ENCODE data around the gene MSANTD7. TPM values are rescaled to one million over a fixed set of nuclear protein-coding genes. Genes with fewer than 3 reads are reported as not detected.
"Not testable (repeated sequence)": the region's sequence is repeated elsewhere in the genome, so short reads cannot be mapped to it uniquely, and the experiment has no call there.

The MSANTD7 gene
- polyA plus RNA-seq (2013, experiment 1 of 2; ENCODE audit: insufficient read length): 8.1 TPM
- polyA plus RNA-seq (2013, experiment 2 of 2; ENCODE audit: insufficient read length): 8.5 TPM

GRCh38 chr10:14837757-14838581 lies at the start of gene MSANTD7, which contains the start of the genes CDNF and HSPA14:
Gene MSANTD7, plus strand, starts transcription at chr10:14838306. Its CDS starts 3,979 bp downstream, at chr10:14842285.
Gene CDNF, minus strand, starts transcription at chr10:14838037. Its CDS starts 91 bp downstream, at chr10:14837946.
Gene HSPA14, plus strand, starts transcription at chr10:14838306. Its CDS starts 97 bp downstream, at chr10:14838403.
- peak; percentile 99 for DNase-seq

GRCh38 chr10:14798636-14799035 lies 39.5 kb upstream of the MSANTD7 start:
- DNase-seq: no peak

- DNase-seq: no peak
Observed at GRCh38 chr10:14800397-14800796, 37.7 kb upstream of the MSANTD7 start.

GRCh38 chr10:14801723-14802122 lies 36.4 kb upstream of the MSANTD7 start:
- DNase-seq: no peak

GRCh38 chr10:14803827-14804226 lies 34.3 kb upstream of the MSANTD7 start:
- no peak for DNase-seq

- DNase-seq: no peak
Observed at GRCh38 chr10:14806318-14806717, 31.8 kb upstream of the MSANTD7 start.

- DNase-seq: no peak
Observed at GRCh38 chr10:14810969-14811953, 26.8 kb upstream of the MSANTD7 start.

- DNase-seq: peak; percentile 19
Observed at GRCh38 chr10:14812271-14812670, 25.8 kb upstream of the MSANTD7 start.

- DNase-seq: no peak
Observed at GRCh38 chr10:14815681-14816080, 22.4 kb upstream of the MSANTD7 start.

GRCh38 chr10:14816717-14817116 lies 21.4 kb upstream of the MSANTD7 start:
- not testable (repeated sequence) for DNase-seq

- peak; percentile 65 for DNase-seq
Observed at GRCh38 chr10:14820010-14820774, 17.9 kb upstream of the MSANTD7 start.

GRCh38 chr10:14820775-14821154 lies 17.3 kb upstream of the MSANTD7 start:
- DNase-seq: no peak

GRCh38 chr10:14821635-14822375 lies 16.3 kb upstream of the MSANTD7 start:
- no peak for DNase-seq

- DNase-seq: peak; percentile 48
Observed at GRCh38 chr10:14822879-14823755, 15.0 kb upstream of the MSANTD7 start.

- no peak for DNase-seq
Observed at GRCh38 chr10:14823966-14824365, 14.1 kb upstream of the MSANTD7 start.

- DNase-seq: no peak
Observed at GRCh38 chr10:14826076-14826829, 11.9 kb upstream of the MSANTD7 start.

GRCh38 chr10:14833106-14833505 lies 5.0 kb upstream of the MSANTD7 start:
- DNase-seq: no peak

GRCh38 chr10:14836208-14836607 lies 1.9 kb upstream of the MSANTD7 start:
- no peak for DNase-seq

GRCh38 chr10:14837003-14837756 lies 926 bp upstream of the MSANTD7 start:
- DNase-seq: no peak
